Stimulated activated naive CD8-positive, alpha-beta T cell treated with anti-CD3 and anti-CD28 coated beads, Interleukin-15, amount 100 ng/mL, for 72 hours (primary cell): ENCODE results near the gene CDH4.
A peak's percentile ranks its signal among the peaks of the same experiment; 100 is the strongest.
"Not testable (repeated sequence)": the region's sequence is repeated elsewhere in the genome, so short reads cannot be mapped to it uniquely, and the experiment has no call there.

Experiments used
- ATAC-seq: fragments of 150-1000 bp; cut with Tn5 transposase; 2 replicates; pipeline ENCODE4 v1.10.0; 2021; ENCODE audit warnings: mild to moderate bottlenecking, moderate library complexity
- DNase-seq, 2 donors: peaks; one replicate each; pipeline ENCODE4 v3.0.0; 2021 to 2022
- H3K27ac Mint-ChIP-seq, 2 donors: one replicate each; pipeline ENCODE4 v1.8.0; 2022; ENCODE audit warnings: mild to moderate bottlenecking in 2 of 2, mixed read lengths in 2 of 2, moderate library complexity in 2 of 2
- H3K27me3 Mint-ChIP-seq: one replicate; pipeline ENCODE4 v1.8.0; 2022; ENCODE audit warnings: mixed read lengths
- H3K4me1 Mint-ChIP-seq: one replicate; pipeline ENCODE4 v1.8.0; 2022; ENCODE audit warnings: mild to moderate bottlenecking, mixed read lengths
- H3K4me3 Mint-ChIP-seq, 2 donors: one replicate each; pipeline ENCODE4 v1.8.0; 2022; ENCODE audit warnings: mild to moderate bottlenecking in 2 of 2, mixed read lengths in 2 of 2, moderate library complexity in 1 of 2
- H3K9me3 Mint-ChIP-seq, 2 donors: one replicate each; pipeline ENCODE4 v1.8.0; 2022; ENCODE audit warnings: mixed read lengths in 2 of 2

Gene CDH4

GRCh38 chr20:61263084-61263695 lies 11.1 kb downstream of the CDH4 start:
- Mint-ChIP-seq H3K27ac (no peak overlapping the region), H3K9me3 (peaks cover 0 to 15% of the 10 kb centered on the region in 2 donors), H3K27me3 (peaks cover 25% of the 10 kb centered on the region), H3K4me3 (no peak overlapping the region), H3K4me1 (no peaks in the 10 kb centered on the region)
- DNase-seq (peak in 1 of 2 donors; percentile 33), ATAC-seq (no peak)

- Mint-ChIP-seq H3K4me1 (no peaks in the 10 kb centered on the region), H3K27ac (no peak overlapping the region), H3K9me3 (peaks cover 0 to 10% of the 10 kb centered on the region in 2 donors), H3K4me3 (no peak overlapping the region), H3K27me3 (peaks cover 25% of the 10 kb centered on the region)
- DNase-seq: no peak
- ATAC-seq: no peak
Measured at GRCh38 chr20:61263938-61264337, 11.9 kb downstream of the CDH4 start.

GRCh38 chr20:61267241-61267640 lies 15.2 kb downstream of the CDH4 start:
- H3K4me3 Mint-ChIP-seq: no peak overlapping the region
- H3K9me3 Mint-ChIP-seq: peaks cover 0 to under 1% of the 10 kb centered on the region in 2 donors
- no peak for DNase-seq
- H3K27ac Mint-ChIP-seq: no peak overlapping the region
- no peaks in the 10 kb centered on the region for H3K4me1 Mint-ChIP-seq
- no peak for ATAC-seq
- peaks cover 16% of the 10 kb centered on the region for H3K27me3 Mint-ChIP-seq

- no peaks in the 10 kb centered on the region for H3K4me1 Mint-ChIP-seq
Measured at GRCh38 chr20:61268024-61268423, 16.0 kb downstream of the CDH4 start.

GRCh38 chr20:61271312-61272231 lies 19.5 kb downstream of the CDH4 start:
- ATAC-seq: no peak
- H3K27me3 Mint-ChIP-seq: no peaks in the 10 kb centered on the region

More at GRCh38 chr20:61268024-61268423, 16.0 kb downstream of the CDH4 start:
- Mint-ChIP-seq H3K27me3 (peaks cover 13% of the 10 kb centered on the region), H3K9me3 (peaks cover 0 to 8% of the 10 kb centered on the region in 2 donors), H3K27ac (peak overlapping the region in 1 of 2 donors; percentile 81), H3K4me3 (no peak overlapping the region)
- no peak for DNase-seq
- no peak for ATAC-seq

GRCh38 chr20:61273024-61273423 lies 21.0 kb downstream of the CDH4 start:
- H3K27ac Mint-ChIP-seq, DNase-seq, H3K27me3 Mint-ChIP-seq: not testable (repeated sequence)

More at GRCh38 chr20:61271312-61272231, 19.5 kb downstream of the CDH4 start:
- Mint-ChIP-seq H3K4me3 (no peak overlapping the region), H3K9me3 (peaks cover 0 to 34% of the 10 kb centered on the region in 2 donors), H3K27ac (no peak overlapping the region), H3K4me1 (no peaks in the 10 kb centered on the region)
- DNase-seq: no peak

GRCh38 chr20:61273666-61274065 lies 21.6 kb downstream of the CDH4 start:
- H3K9me3 Mint-ChIP-seq: peaks cover 0 to 34% of the 10 kb centered on the region in 2 donors
- not testable (repeated sequence) for DNase-seq, H3K27me3 Mint-ChIP-seq, H3K4me1 Mint-ChIP-seq, H3K27ac Mint-ChIP-seq, ATAC-seq, H3K4me3 Mint-ChIP-seq

More at GRCh38 chr20:61273024-61273423, 21.0 kb downstream of the CDH4 start:
- H3K9me3 Mint-ChIP-seq: peaks cover 0 to 34% of the 10 kb centered on the region in 2 donors
- H3K4me3 Mint-ChIP-seq, ATAC-seq, H3K4me1 Mint-ChIP-seq: not testable (repeated sequence)

GRCh38 chr20:61274326-61274725 lies 22.3 kb downstream of the CDH4 start:
- Mint-ChIP-seq H3K4me1 (no peaks in the 10 kb centered on the region), H3K27me3 (peaks cover 9% of the 10 kb centered on the region), H3K27ac (no peak overlapping the region), H3K9me3 (peaks cover 0 to 34% of the 10 kb centered on the region in 2 donors), H3K4me3 (no peak overlapping the region)
- DNase-seq (no peak), ATAC-seq (no peak)

GRCh38 chr20:61278296-61278695 lies 26.2 kb downstream of the CDH4 start:
- Mint-ChIP-seq H3K27ac (peak overlapping the region in 1 of 2 donors; percentile 50), H3K4me3 (no peak overlapping the region), H3K9me3 (peaks cover 5 to 32% of the 10 kb centered on the region in 2 donors), H3K27me3 (peaks cover 9% of the 10 kb centered on the region), H3K4me1 (no peaks in the 10 kb centered on the region)
- ATAC-seq (no peak), DNase-seq (no peak)

- no peak for ATAC-seq
- H3K27me3 Mint-ChIP-seq: peaks cover 9% of the 10 kb centered on the region
- H3K27ac Mint-ChIP-seq: no peak overlapping the region
- H3K4me1 Mint-ChIP-seq: no peaks in the 10 kb centered on the region
- H3K4me3 Mint-ChIP-seq: no peak overlapping the region
- no peak for DNase-seq
- peaks cover 5 to 18% of the 10 kb centered on the region in 2 donors for H3K9me3 Mint-ChIP-seq
Measured at GRCh38 chr20:61279621-61280150, 27.6 kb downstream of the CDH4 start.

GRCh38 chr20:61280217-61280980 lies 28.3 kb downstream of the CDH4 start:
- Mint-ChIP-seq H3K9me3 (peaks cover 5 to 11% of the 10 kb centered on the region in 2 donors), H3K27me3 (peaks cover 9% of the 10 kb centered on the region), H3K27ac (no peak overlapping the region), H3K4me1 (no peaks in the 10 kb centered on the region), H3K4me3 (no peak overlapping the region)
- ATAC-seq (no peak), DNase-seq (no peak)

- H3K9me3 Mint-ChIP-seq: peaks cover 5 to 8% of the 10 kb centered on the region in 2 donors
Measured at GRCh38 chr20:61281286-61281795, 29.3 kb downstream of the CDH4 start.

GRCh38 chr20:61284752-61285151 lies 32.7 kb downstream of the CDH4 start:
- Mint-ChIP-seq H3K4me1 (no peaks in the 10 kb centered on the region), H3K27ac (peak overlapping the region in 1 of 2 donors; percentile 6), H3K9me3 (peaks cover 5 to 8% of the 10 kb centered on the region in 2 donors), H3K4me3 (no peak overlapping the region), H3K27me3 (no peaks in the 10 kb centered on the region)
- ATAC-seq (no peak), DNase-seq (no peak)

More at GRCh38 chr20:61281286-61281795, 29.3 kb downstream of the CDH4 start:
- DNase-seq (no peak), ATAC-seq (no peak)
- H3K27ac Mint-ChIP-seq: no peak overlapping the region
- H3K4me1 Mint-ChIP-seq: no peaks in the 10 kb centered on the region
- no peak overlapping the region for H3K4me3 Mint-ChIP-seq
- peaks cover 9% of the 10 kb centered on the region for H3K27me3 Mint-ChIP-seq

- no peak for ATAC-seq
- Mint-ChIP-seq H3K27me3 (no peaks in the 10 kb centered on the region), H3K9me3 (peaks cover 5 to 8% of the 10 kb centered on the region in 2 donors), H3K27ac (peak overlapping the region in 1 of 2 donors; percentile 6), H3K4me1 (no peaks in the 10 kb centered on the region), H3K4me3 (no peak overlapping the region)
- DNase-seq: no peak
Measured at GRCh38 chr20:61285152-61285645, 33.1 kb downstream of the CDH4 start.

- DNase-seq (no peak), ATAC-seq (no peak)
- H3K4me3 Mint-ChIP-seq: no peak overlapping the region
- H3K4me1 Mint-ChIP-seq: no peaks in the 10 kb centered on the region
- H3K9me3 Mint-ChIP-seq: peaks cover 5 to 8% of the 10 kb centered on the region in 2 donors
- H3K27me3 Mint-ChIP-seq: no peaks in the 10 kb centered on the region
- peak overlapping the region in 1 of 2 donors; percentile 67 for H3K27ac Mint-ChIP-seq
Measured at GRCh38 chr20:61285691-61286090, 33.6 kb downstream of the CDH4 start.
